Activated CD4-positive, alpha-beta T cell treated with anti-CD3 and anti-CD28 coated beads for 36 hours (primary cell): ENCODE results near the gene LHX8. TPM values are rescaled to one million over a fixed set of nuclear protein-coding genes. Genes with fewer than 3 reads are reported as not detected.
A peak's percentile ranks its signal among the peaks of the same experiment; 100 is the strongest.
"Not testable (repeated sequence)": the region's sequence is repeated elsewhere in the genome, so short reads cannot be mapped to it uniquely, and the experiment has no call there.

Experiments
- ATAC-seq: fragments of 200-7000 bp; cut with Tn5 transposase; one replicate; pipeline ENCODE4 v1.10.0; 2021; ENCODE audit warnings: mild to moderate bottlenecking, moderate library complexity
- CTCF ChIA-PET: fragments of 350-600 bp; sonication (Branson Sonifier 250); formaldehyde crosslinking; loops from one replicate; lab custom pipeline; 2021; ENCODE audit warnings: antibody characterized with exemption; lab: Charles Lee
- POLR2A ChIA-PET: fragments of 350-600 bp; sonication (Branson Sonifier 250); formaldehyde crosslinking; loops from one replicate; lab custom pipeline; 2021; ENCODE audit warnings: antibody characterized with exemption, inconsistent platforms; lab: Charles Lee
- DNase-seq: peaks from one replicate; pipeline ENCODE4 v3.0.0-alpha.2; 2020
- H3K27ac Mint-ChIP-seq: one replicate; pipeline ENCODE4 v1.8.0; 2021; ENCODE audit warnings: mixed read lengths
- H3K27me3 Mint-ChIP-seq: one replicate; pipeline ENCODE4 v1.8.0; 2021; ENCODE audit warnings: mixed read lengths
- H3K36me3 Mint-ChIP-seq: one replicate; pipeline ENCODE4 v1.8.0; 2021; ENCODE audit warnings: low read depth, mixed read lengths
- H3K4me1 Mint-ChIP-seq: one replicate; pipeline ENCODE4 v1.8.0; 2021; ENCODE audit warnings: mixed read lengths
- H3K4me3 Mint-ChIP-seq: one replicate; pipeline ENCODE4 v1.8.0; 2021; ENCODE audit warnings: mild to moderate bottlenecking, moderate library complexity, mixed read lengths
- H3K9me3 Mint-ChIP-seq: one replicate; pipeline ENCODE4 v1.8.0; 2021; ENCODE audit warnings: low read depth, mixed read lengths
- intact Hi-C, 2 experiments: fragments of 100-400 bp; cut with DNase I in 1 of 2; cut with micrococcal nuclease in 1 of 2; formaldehyde crosslinking; loops; one replicate each; pipeline versions ENCODE4 v1.14.2 to v1.15.1; 2022 to 2024; cut with DNase I, micrococcal nuclease
- total RNA-seq, 2 experiments: library from RNA; stranded (reverse); gene quantifications; one replicate each; pipeline ENCODE4 v1.2.3, GENCODE V29; 2021

LHX8 gene
- not detected for total RNA-seq

- intact Hi-C loops = loop anchor here in 1 of 2 experiments (10.0 kb wide), 1 partner anchor 481 kb away; the partner anchor contains the start of gene SLC44A5
- Mint-ChIP-seq H3K4me1 (peaks cover 12% of the 10 kb centered on the region), H3K4me3 (peak within 1 kb of the TSS; percentile 42), H3K36me3 (no peaks in the 10 kb centered on the region), H3K27me3 (peaks cover 80% of the 10 kb centered on the region), H3K9me3 (no peaks in the 10 kb centered on the region), H3K27ac (no peak within 1 kb of the TSS)
- DNase-seq = no peak
- ATAC-seq = no peak
- ChIA-PET CTCF (interaction anchor here (0.7 to 1.0 kb wide), 2 partner anchors 9 to 97 kb away, joined by 3 read pairs; no protein-coding TSS in a partner anchor), POLR2A (no interaction called here)
Observed at GRCh38 chr1:75133750-75134646, at the start of gene LHX8. TSS of gene LHX8 (plus strand) at chr1:75134388. CDS start at chr1:75136615, 2,227 bp downstream.

DNA sequence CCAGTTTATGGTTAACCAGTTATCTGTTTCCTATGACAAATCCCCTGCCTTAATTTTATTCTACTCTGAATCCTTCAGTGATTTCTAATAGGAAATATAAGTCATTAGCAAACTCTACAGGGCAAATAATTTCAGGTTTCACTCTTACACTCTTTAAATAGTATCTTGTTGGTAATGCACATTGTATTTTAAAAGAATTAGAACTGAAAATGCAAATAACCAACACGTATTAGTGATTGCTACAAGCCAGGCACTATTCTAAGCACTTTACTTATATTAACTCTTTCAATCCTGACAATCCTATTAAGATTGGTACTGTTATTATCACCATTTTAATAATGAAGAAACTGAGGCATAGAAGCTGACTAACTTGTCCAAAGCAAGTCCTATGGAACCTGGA is 48.3 kb upstream of the LHX8 start:
- intact Hi-C loops = no loop called here
- no peak for ATAC-seq
- Mint-ChIP-seq H3K27me3 (no peaks in the 10 kb centered on the region), H3K4me3 (no peak overlapping the region), H3K4me1 (no peaks in the 10 kb centered on the region), H3K27ac (no peak overlapping the region), H3K9me3 (peaks cover 6% of the 10 kb centered on the region), H3K36me3 (no peaks in the 10 kb centered on the region)
- DNase-seq = no peak
- ChIA-PET POLR2A (no interaction called here), CTCF (no interaction called here)

DNA sequence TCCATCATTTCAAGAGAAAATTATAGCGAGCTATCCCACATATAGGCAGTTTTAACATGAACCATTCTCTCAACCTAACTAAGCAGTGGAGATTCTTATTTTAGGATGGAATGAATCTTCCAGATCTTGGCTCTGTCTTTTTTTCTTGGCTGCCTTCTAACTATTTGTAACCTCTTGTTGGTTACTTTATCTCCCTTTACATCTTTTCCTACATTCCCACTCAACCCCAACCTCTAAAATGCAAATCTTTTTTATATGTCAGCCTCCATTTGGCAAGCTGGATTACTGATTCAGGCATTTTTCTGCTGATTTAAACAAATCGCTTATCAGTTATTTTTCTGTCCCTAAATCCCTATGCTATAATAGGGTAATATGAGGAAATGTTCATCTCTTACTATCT is 46.9 kb upstream of the LHX8 start:
- intact Hi-C loops = no loop called here
- no peak overlapping the region for H3K27ac Mint-ChIP-seq
- ChIA-PET CTCF (no interaction called here), POLR2A (no interaction called here)
- H3K4me1 Mint-ChIP-seq = no peaks in the 10 kb centered on the region
- no peak overlapping the region for H3K4me3 Mint-ChIP-seq
- H3K9me3 Mint-ChIP-seq = peaks cover 5% of the 10 kb centered on the region
- ATAC-seq = no peak
- no peak for DNase-seq
- no peaks in the 10 kb centered on the region for H3K27me3 Mint-ChIP-seq
- no peaks in the 10 kb centered on the region for H3K36me3 Mint-ChIP-seq

DNA sequence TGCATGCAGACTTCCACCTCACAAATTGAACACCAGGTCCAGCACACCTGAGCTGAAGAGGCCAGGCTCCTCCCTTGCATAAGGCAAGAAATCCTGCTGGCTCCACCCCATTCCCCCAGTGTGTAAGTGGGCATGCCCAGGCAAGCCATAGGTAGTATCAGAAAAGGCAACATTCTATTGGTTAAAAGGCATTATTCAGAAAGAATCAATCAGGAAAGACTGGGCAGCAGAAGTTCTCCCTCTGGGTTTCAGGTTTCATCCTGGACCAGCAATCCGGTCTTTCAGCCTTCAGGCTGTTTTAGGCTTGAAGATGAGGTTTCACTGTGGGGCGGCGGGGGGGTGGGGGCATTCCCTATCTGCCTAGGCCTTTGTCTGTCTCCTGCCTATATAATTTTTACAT is 42.0 kb upstream of the LHX8 start:
- Mint-ChIP-seq H3K4me1 (no peaks in the 10 kb centered on the region), H3K27me3 (no peaks in the 10 kb centered on the region), H3K36me3 (no peaks in the 10 kb centered on the region), H3K4me3 (no peak overlapping the region), H3K27ac (no peak overlapping the region), H3K9me3 (peaks cover 3% of the 10 kb centered on the region)
- ChIA-PET POLR2A (no interaction called here), CTCF (interaction anchor here (0.7 kb wide), 1 partner anchor 25 kb away, joined by 3 read pairs; no protein-coding TSS in a partner anchor)
- DNase-seq (no peak), ATAC-seq (no peak)
- intact Hi-C loops = no loop called here

- H3K4me1 Mint-ChIP-seq = no peaks in the 10 kb centered on the region
- H3K4me3 Mint-ChIP-seq = no peak overlapping the region
- H3K27ac Mint-ChIP-seq = no peak overlapping the region
- ATAC-seq (no peak), DNase-seq (no peak)
- intact Hi-C loops = no loop called here
- no peaks in the 10 kb centered on the region for H3K27me3 Mint-ChIP-seq
- ChIA-PET CTCF (no interaction called here), POLR2A (no interaction called here)
- H3K36me3 Mint-ChIP-seq = no peaks in the 10 kb centered on the region
- H3K9me3 Mint-ChIP-seq = peaks cover 2% of the 10 kb centered on the region
Observed at GRCh38 chr1:75097654-75098053, 36.5 kb upstream of the LHX8 start.

DNA sequence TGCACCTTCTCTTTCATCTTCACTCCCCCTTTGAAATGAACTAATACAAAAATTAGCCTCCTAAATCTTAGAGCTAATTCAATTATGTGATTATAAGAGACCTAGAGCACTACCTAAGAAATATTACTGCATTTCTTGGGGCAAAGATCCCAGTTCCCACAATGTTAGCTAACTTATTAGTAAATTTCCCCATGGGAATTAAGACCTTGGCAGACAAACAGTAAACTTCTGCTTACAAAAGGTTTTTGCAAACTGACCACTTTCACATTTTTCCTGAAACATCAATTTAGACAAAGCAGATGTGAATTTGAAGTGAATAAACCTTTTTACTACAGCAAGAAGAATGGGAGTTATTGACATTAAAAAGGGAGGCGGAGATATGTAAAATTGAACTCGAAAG is 34.6 kb upstream of the LHX8 start:
- no peak overlapping the region for H3K27ac Mint-ChIP-seq
- H3K4me1 Mint-ChIP-seq = no peaks in the 10 kb centered on the region
- ChIA-PET CTCF (no interaction called here), POLR2A (no interaction called here)
- ATAC-seq (no peak), DNase-seq (no peak)
- no peaks in the 10 kb centered on the region for H3K36me3 Mint-ChIP-seq
- no peak overlapping the region for H3K4me3 Mint-ChIP-seq
- intact Hi-C loops = no loop called here
- H3K9me3 Mint-ChIP-seq = peaks cover 2% of the 10 kb centered on the region
- no peaks in the 10 kb centered on the region for H3K27me3 Mint-ChIP-seq

GRCh38 chr1:75100481-75101092 is 33.6 kb upstream of the LHX8 start:
- Mint-ChIP-seq H3K36me3 (no peaks in the 10 kb centered on the region), H3K4me3 (no peak overlapping the region), H3K9me3 (peaks cover 2% of the 10 kb centered on the region), H3K27ac (no peak overlapping the region), H3K27me3 (no peaks in the 10 kb centered on the region), H3K4me1 (no peaks in the 10 kb centered on the region)
- intact Hi-C loops = no loop called here
- CTCF ChIA-PET = no interaction called here
- no peak for DNase-seq
- POLR2A ChIA-PET = no interaction called here
- no peak for ATAC-seq

- H3K36me3 Mint-ChIP-seq, DNase-seq, ATAC-seq, H3K4me1 Mint-ChIP-seq, H3K27me3 Mint-ChIP-seq, H3K4me3 Mint-ChIP-seq, H3K27ac Mint-ChIP-seq, CTCF ChIA-PET, H3K9me3 Mint-ChIP-seq, POLR2A ChIA-PET, intact Hi-C loops: not testable (repeated sequence)
Observed at GRCh38 chr1:75112362-75112951, 21.7 kb upstream of the LHX8 start.

DNA sequence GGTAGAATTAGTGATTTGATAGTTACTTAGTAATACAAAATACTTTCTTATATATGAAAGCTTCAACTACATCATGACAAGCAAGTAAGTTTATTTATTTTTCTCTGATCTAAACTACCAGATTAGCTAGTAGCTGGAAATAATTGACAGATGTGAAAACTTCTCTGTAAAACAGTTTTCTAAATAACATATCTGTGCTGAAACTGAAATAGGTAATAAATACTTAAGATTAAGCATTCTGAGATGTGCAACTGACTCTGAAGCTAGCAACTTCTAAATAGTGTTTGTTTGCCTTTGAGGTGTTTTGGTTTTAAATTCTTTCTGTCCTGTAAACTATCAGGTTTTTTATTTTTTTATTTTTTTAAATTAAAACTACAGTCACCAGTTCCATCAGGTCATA is 18.5 kb upstream of the LHX8 start:
- H3K4me1 Mint-ChIP-seq = no peaks in the 10 kb centered on the region
- H3K27ac Mint-ChIP-seq = no peak overlapping the region
- no peaks in the 10 kb centered on the region for H3K9me3 Mint-ChIP-seq
- ChIA-PET POLR2A (no interaction called here), CTCF (no interaction called here)
- ATAC-seq = no peak
- intact Hi-C loops = no loop called here
- H3K4me3 Mint-ChIP-seq = no peak overlapping the region
- no peak for DNase-seq
- H3K27me3 Mint-ChIP-seq = no peaks in the 10 kb centered on the region
- no peaks in the 10 kb centered on the region for H3K36me3 Mint-ChIP-seq

- no peak overlapping the region for H3K27ac Mint-ChIP-seq
- ATAC-seq (no peak), DNase-seq (no peak)
- no peaks in the 10 kb centered on the region for H3K36me3 Mint-ChIP-seq
- intact Hi-C loops = no loop called here
- H3K4me3 Mint-ChIP-seq = no peak overlapping the region
- peaks cover 33% of the 10 kb centered on the region for H3K27me3 Mint-ChIP-seq
- no peaks in the 10 kb centered on the region for H3K9me3 Mint-ChIP-seq
- POLR2A ChIA-PET = no interaction called here
- no peaks in the 10 kb centered on the region for H3K4me1 Mint-ChIP-seq
- CTCF ChIA-PET = no interaction called here
Observed at GRCh38 chr1:75123756-75124155, 10.4 kb upstream of the LHX8 start.

DNA sequence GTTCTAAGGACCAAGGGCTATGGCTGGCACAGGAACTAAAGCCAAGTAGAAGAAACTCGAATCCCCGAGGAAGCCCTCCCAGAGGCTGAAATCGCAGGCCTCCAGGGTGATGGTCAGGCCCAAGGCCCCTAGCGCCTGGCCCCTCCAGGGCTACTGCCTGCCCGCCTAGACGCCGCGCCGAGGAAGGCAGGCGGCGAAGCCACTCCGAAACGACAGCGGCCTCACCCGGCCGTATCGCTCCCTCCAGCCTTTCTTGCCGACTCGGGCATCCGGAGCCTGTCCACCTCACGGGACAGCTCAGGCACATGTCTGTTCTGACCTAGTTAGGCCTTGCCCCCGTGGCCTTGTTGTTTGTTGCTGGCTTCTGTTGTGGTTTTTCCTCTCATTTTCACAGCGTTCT is 9.7 kb upstream of the LHX8 start:
- Mint-ChIP-seq H3K4me1 (no peaks in the 10 kb centered on the region), H3K9me3 (no peaks in the 10 kb centered on the region), H3K4me3 (no peak overlapping the region), H3K36me3 (no peaks in the 10 kb centered on the region), H3K27ac (no peak overlapping the region), H3K27me3 (peaks cover 40% of the 10 kb centered on the region)
- intact Hi-C loops = no loop called here
- ChIA-PET CTCF (no interaction called here), POLR2A (no interaction called here)
- ATAC-seq (no peak), DNase-seq (no peak)
